Activated T-cell treated with anti-CD3 and anti-CD28 coated beads for 48 hours (primary cell): ENCODE results near the gene RARB.

Experiments used
- DNase-seq: peaks from one replicate; pipeline ENCODE4 v3.0.0-alpha.2; 2020; ENCODE audit warnings: low read depth

Gene RARB

DNA sequence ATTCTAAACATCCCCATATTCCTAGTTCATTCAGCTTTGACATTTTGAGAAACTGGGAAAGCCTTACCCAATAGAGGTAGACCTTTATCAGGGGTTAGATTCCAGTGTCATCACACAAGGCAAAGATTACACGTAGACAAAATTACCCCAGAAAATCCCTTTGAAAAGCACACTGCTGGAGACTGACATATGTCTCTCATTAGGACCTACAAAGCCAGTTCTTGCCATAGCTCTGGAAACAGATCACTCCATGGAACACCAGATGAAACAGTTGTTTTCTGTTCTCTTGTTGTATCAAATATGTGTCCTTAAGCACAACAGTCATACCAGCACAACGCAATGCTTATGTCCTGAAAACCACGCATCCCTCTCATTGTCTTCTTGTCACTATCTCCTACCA, 44.7 kb downstream of the RARB start:
- no peak for DNase-seq

DNA sequence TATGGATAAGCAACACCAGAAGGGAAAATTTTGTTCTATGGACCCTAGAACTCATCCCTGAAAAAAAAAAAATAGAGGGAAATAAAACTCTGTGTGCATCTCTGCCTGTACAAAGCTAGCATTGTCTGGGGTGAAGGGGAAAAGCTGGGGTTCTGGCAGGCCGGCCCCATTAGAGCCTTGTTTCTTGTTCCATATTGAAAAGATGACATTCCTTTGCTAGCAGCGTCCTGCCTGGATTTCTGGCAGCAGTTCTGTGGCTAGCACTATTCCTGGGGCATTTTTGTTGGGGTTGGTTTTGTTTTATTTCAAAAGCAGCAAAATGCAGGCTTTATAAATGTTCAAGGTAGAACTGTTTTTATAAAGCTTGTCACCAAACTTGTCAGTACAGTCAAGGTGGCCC, 45.2 kb downstream of the RARB start:
- DNase-seq: no peak

DNA sequence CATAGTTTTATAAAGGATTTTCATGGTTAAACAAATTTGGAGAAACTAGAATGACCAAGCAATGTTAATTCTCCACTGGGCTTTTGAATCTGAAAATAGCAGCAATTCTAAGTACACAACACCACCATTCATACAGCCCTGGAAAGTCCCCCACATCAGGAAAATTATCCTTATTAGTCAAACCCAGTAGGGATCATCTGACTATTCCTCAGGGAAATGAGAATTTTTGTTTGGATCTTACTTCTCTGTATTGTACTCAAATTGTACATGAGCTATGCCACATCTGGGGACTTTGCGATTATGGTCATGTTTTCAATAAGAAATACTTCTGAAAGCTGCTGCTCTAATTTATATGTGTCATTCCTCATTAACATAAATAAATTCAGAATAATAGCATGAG, 46.0 kb downstream of the RARB start:
- no peak for DNase-seq

DNA sequence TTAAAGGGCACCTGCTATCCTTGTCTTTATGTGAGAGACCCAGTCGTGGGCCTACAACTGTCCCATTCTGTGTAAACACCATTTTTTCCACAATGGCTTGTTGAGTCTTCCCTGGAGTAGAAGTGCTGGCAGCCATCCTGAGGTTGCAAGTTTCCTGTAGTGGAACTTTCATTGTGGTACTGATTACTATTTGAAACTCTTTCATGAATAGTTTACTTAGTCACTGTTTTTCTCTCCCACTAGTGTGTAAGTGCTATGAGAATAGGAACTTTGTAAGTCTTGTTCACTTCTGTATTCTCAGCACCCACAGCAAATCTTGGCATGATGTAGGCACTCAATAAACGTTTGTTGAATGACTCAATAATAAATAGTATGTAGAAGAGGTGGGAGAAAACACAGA, 48.6 kb downstream of the RARB start:
- no peak for DNase-seq

DNA sequence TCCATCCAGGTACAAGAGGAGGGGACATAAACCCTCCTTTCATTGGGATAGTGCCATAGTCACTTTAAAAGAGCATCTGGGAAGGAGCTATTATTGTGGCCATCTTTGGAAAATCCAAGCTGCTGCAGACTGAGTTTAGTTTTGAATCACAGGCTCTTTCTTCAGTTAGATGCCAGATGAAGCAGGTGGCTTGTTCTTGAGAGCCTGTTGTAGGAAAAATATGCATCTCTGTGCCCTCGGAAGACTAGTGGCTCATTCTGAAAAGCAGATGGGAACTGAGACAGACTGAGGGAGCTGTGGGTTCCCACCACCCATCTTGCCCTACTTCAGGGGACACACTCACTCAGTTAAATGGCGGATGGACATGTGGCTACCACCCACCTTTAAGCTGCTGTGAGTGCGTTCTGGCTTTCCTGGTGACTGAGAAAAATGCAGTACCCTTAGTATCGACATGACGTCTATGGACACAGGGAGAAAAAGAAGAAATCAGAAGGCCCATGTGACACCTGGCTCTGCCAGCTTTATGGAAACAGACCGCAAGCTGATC, 50.2 kb downstream of the RARB start:
- DNase-seq: no peak

DNA sequence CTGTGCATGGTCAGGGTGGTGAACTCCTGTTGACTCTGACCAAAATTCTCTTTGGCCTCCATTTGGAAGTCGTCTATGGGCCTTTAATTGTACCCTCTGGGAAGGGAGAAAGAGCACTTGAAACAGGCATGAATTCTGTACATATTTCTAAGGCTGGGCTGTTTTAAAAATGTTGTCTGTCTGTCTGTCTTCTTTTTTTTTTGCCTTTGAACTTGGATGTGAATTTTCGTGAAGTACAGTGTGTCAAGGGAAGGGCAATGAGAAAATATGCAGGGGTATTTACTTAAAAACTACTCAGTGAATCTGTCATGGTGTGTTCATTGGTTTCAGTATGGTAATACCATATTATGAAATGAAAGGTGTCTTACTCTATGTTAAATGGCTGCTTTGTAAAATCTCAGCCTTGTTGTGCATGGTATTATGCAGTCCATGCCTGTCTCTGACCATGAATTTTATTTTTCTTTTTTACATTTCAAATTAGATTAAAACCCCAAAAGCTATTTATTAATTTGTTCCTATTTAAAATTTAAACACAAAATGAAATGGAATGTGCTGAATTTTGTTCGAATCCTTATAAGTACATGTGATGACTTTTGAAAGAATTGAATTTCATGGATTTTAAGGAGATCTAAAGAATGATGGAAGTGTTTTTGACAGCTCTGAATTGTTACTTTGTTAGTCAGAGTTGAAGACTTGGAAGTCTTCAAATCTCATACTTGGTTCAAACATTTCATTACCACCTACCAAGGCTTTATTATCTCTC, 51.1 kb downstream of the RARB start:
- DNase-seq: no peak

DNA sequence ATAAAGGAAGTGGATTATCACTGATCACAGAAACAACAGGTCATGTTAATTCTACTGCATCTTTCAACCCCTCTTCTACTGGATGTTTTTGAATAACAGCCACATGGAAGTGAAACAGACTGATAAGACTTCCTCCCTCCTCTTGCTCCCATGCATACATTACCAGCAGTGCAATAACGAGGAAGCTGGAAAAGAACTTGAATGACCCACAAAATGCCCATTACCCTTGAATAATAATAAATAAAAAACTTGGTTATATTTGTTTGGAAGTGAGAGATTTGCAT, 51.6 kb downstream of the RARB start:
- DNase-seq: no peak

DNA sequence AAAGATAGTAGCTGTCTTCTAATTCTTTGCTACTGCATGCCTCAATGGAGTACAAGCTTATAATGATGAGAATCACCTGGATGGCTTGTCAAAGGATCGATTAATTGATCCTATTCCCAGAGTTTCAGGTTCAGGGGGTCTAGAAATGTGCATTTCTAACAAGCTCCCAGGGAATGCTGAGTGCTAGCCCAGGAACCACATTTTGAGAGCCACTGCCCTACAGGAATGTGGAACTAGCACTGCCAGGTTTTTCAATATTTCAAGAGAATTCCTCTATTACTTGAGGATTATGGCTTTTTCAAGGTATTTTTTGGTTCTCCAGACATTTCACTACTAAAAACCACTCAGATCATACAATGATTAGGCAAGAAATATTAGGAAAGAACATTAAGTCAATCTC, 52.7 kb downstream of the RARB start:
- DNase-seq: no peak

DNA sequence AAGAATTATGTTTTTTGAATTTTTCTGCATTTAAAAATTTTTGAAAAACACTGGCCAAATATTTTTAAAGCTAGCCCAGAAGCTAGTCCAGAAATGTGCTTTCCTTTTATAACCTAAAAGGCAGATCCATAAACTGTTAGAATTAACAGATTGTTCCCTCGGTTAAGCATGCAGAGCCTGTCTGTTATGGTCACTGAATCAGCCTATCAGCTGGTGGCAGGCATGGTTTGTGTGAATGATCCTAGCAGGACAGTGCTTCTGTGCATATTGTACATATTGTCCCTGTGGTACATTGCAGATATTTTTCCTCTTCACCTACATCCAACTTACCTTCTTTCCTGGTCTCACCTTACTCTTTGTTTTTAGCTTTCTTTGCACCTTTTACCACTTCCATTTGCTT, 53.3 kb downstream of the RARB start:
- no peak for DNase-seq

DNA sequence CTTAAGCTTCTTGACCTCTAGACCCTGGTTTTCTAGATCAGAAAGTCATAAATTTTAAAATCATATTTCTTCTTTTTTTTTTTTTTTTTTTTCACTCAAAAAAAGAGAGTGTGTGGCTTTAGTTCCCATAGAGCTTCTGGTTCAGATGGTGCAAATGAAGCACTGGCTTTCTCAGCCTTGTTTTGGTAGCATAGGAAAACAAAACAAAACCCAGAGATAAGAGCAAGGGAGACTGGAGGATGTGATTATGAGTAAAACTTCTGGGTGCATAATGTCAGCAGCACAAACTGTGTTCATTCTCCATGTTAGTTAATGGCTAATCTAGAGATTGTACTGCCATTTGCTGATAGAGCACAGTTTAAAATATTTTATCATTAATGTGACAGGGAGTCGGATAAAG, 55.4 kb downstream of the RARB start:
- no peak for DNase-seq

DNA sequence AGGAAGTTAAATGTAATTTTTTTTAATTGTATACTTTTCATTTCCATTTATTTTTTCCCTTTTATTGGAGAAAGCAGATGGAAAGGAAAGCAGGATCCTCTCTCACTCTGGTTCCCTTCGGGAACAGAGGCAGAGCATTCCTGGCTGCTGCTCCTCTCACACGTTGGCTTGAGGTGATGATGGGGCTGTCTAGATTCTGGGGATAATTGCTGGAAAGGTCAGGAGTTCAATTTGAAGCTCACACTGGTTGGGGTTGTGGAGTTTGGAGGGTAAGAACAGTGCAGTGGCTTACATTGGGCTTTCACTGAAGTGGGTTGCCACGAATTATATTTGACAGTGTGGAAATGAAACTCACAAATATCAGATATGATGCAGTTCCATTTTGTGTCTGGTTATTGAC, 57.6 kb downstream of the RARB start:
- no peak for DNase-seq

DNA sequence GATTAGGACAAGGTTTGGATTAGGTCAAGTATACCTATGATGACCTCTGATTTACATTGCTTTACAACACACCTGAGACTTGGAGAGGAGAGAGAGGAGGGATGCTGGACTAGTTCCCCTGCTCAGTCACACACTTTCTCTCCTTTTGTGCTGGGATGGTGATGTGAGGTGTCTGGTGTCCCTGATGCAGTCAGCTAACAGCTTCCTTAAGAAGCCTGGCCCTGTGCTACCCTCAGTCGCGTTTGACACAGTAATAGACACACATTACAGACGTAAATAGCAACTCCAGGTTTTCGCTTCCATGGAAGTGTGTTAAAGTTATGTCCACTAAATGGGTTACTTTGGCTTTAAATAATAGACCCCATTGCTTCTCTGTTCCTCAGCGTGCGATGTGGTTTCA, 58.9 kb downstream of the RARB start:
- no peak for DNase-seq

DNA sequence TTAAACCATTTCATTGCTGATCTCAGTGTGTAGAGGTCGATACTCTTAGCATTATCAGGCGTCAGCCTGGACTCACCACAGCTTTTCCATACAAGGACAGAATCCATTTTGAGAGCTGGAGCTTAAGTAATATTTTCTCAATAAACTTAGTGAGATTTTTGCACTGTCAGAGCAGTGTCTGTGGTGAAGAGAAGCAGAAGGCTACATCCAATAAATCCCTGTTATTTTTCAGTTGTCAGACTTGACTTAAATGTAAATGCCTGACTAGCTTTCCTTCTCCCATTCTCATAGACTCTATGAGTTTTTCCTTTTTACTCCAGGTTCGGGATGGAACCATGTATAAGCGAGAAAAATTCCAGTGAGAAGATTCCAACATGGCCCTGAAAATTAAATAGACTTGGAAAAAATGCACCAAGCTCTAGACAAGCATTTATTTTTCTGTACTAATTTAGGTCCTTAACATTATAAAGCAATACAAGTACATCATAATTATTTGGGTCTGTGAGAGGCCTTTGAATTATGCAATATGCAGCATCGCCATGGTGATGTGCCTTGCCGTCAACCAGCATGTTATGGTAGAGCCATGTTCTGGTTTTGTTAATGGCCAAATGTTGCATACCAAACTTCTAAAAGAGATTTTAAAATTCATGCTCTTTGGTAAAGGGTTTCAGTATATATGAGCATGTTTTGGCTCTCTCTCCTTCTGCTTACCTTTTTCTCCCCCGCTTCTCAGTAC, 62.0 kb downstream of the RARB start:
- DNase-seq: no peak

DNA sequence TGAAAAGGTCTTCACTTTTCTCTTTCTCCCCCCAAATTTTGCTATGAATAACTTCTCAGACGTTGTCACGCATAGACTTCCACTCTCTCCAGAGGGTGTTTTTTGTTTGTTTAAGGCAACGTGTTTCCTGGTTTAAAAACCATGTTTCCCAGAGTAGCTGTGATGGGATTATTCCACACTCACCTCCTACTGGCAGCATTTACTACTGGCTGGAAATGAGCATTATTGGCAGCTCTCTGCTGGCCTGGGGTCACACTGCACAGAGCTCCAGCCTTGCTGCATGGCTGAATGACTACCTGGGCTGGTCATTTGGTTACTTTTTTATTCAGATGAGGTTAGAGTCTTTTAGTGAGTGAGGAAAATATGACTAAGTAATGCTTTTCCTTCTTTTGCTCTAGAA, 65.2 kb downstream of the RARB start:
- DNase-seq: no peak

DNA sequence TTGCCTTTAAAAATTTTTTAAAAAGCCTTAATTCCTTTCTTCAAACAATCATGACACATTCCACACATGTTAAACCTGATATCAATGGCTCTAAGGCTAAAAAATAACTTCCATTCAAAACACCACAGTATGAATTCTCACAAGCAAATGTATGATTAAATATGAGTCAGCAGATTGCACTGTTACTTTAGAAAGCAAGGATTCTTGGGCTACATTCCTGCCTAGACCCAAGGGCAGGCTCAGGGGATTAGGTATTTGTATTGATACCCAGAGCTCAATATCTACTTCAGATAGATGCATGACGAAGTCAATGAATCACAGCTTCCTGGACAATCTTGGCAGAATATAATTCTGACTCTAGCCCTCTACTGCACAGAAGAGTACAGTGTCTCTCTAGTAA, 65.7 kb downstream of the RARB start:
- DNase-seq: no peak

DNA sequence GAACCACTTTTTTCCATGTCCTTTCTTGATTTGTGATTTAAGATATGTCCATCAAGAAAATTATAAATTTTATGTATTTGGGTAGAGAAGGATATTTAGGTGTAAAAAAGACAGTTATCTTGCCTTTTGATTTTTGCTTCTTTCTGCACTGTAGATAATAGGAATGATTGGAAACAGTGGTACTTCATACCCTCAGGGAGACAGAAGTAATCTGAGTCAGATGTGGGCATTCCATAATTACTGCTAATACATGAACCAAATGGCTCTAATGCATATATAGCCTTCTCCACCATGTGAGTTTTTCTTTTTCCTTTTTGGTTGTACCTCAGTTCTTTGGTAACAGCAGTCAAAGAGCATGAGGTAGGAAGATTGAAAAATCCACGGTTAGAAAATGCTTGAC, 67.2 kb downstream of the RARB start:
- no peak for DNase-seq

DNA sequence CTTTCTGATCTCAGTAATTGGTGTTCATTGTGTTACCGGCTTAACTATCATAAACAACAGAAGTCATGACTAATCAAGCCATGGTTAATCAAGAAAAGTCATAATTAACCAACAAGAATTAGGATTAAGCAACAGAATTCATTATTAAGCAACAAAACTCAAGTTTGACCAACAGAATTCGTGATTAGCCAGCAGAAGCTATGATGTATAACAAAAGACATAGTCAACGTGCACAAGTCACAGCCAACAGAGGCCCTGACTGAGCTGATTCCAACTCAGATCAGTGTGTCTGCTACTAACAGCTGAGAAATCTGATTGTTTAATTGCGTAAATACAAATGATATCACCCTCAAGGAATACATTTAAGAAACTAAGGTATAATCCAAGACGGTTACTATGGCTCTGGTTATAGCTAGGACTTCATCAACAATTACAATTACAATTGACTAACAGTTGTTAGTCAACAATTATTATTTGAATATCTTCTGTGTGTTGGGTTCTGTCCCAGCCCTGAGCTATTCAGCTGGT, 67.7 kb downstream of the RARB start:
- DNase-seq: no peak

DNA sequence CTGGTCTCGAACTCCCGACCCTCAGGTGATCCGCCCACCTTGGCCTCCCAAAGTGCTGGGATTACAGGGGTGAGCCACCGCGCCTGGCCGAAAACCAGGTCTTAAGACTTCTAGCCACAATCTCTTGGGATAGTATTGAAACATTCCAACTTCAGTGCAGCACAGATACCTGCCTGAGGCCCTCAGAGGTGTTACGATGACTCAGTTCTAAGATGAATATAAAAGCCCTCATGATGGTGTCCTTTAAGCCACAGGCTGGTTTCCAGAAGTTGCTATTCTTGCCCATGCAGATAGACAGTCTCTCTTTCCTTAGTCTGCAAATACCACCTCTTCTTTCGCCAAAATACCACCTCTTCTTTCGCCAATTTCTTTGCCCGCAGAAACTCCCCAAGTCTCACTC, 69.0 kb downstream of the RARB start:
- DNase-seq: no peak

DNA sequence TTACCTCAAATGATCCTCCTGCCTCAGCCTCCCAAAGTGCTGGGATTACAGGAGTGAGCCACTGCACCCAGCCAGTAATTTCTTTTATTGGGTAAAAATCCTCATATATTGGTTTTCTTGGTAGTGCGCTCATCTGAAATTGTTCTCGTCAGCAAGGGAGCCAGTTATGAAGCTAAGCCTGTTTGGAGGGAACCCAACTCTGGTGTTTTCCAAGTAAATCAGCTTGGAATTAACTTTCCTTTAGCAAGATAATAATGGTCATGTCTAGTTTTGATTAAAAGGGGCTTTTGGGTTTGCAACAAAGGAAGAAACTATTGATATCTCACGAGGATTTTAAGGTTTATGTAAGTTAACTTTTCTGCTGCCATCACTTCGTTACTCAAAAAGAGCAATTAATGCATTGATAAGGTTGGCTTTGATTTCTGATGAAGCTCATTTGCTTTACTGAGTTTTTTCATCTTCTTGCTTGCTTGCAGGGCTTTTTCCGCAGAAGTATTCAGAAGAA, 72.7 kb downstream of the RARB start:
- no peak for DNase-seq

DNA sequence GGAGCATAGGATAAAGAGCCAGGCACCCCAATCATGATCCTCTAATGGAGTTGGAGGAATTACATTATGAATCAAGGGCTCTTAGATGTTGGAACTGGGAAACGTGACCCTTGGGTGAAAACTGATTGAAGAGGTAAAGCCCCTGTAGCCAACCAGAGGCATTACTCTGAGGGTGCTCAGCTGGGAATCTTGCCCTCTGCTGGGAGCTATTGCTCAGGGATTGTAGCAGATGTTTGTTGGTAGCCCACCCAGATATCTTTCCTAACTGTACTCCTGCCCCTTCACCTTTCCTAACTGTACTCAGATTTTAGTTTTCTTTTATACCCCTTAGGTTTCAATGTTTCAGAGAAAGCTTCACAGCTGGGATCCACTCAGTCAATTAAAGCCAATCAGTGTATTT, 74.2 kb downstream of the RARB start:
- no peak for DNase-seq

DNA sequence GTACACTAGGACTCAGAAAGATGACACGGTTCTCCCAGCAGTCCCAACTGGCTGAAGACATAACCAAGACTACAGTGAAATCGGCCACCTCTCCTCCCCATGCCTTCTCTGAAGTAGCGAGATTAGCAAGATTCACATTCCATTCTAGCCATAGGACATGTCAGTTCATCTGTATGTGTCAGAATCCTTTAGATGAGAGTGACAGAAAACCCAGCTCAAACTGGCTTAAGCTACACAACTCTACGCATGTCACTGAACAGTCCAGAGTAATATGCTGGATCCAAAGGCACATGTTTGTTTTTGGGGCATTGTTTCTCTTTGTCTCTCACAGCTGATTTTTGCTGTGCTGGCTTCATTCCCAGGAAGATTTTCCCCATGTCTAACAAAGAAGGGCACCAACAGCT, 75.8 kb downstream of the RARB start:
- no peak for DNase-seq

DNA sequence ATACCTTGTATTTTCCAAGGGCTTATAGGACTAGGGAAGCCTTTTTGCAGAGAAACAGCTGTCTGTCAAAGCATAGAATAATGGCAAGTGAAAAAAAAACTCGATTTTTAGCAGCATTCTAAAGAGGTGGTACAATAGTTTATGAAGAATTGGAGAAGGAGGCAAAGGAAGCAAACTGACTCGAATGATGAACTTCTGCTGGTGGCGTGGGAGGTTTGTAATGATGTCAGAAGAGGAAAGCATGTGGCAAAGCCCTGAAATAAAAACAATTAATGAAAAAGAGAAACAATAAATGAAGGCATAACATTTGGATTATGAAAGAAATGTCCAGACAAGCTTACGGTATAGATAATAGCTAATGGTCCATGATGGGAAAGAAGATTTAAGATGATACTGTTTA, 77.5 kb downstream of the RARB start:
- no peak for DNase-seq

DNA sequence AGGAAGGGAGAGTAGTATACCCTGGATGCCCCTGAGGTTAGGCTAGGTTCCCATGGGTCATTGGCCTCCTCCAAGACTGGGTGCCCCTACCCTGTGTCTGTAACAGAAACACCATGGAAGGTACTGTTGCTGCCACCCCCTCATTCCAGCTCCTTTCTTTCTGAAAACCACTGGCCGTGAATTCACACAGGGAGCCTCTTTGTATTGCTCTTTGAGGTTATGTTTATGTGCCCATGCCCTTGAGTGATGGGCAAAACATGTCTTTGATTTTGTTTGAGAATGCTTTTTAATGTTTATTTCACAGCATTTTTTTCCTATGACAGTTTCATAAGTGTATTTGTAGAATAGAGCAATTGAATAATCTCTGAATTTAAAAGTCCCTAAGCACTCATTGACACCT, 79.7 kb downstream of the RARB start:
- DNase-seq: no peak

DNA sequence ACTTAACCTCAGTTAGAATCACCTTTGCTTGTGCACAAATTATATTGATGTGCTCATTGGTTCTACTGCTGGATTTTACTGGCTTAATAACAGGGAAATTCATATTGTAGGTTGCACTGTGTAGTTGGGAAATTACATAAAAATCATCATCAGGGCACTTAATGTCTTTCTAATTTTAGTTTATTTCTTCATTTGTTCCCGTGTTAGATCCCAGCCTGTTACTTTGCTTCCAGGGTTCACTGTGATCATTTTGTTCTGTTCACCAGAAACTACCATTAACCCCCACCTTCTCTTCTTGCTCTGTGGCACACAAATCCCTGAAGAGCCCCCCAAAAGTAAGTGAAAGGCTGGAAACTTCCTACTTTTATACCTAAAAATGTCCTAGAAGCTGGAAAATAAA, 80.4 kb downstream of the RARB start:
- no peak for DNase-seq
